HepG2 (cell line): Measurements from ENCODE around the gene LACTBL1. TPM values are rescaled to one million over a fixed set of nuclear protein-coding genes. Genes with fewer than 3 reads are reported as not detected.

Source experiments
- ATAC-seq: fragments of 200-7000 bp; cut with Tn5 transposase; 3 replicates; pipeline ENCODE4 v1.9.1; 2020; ENCODE audit warnings: mild to moderate bottlenecking, moderate library complexity
- BruUV-seq: library from RNA; stranded (reverse); fragments of 400-500 nt; replicated peaks from 2 replicates; lab custom pipeline; 2021; lab: Mats Ljungman, UMichigan
- CTCF ChIA-PET: fragments of 300-600 bp; formaldehyde crosslinking; extraction: SDS; loops from one replicate; lab custom pipeline; 2021; ENCODE audit warnings: low total read pairs, inconsistent platforms, low intra/inter-chr PET ratio; lab: Yijun Ruan, JAX
- POLR2A ChIA-PET: fragments of 350-600 bp; sonication (Branson Sonifier 250); formaldehyde crosslinking; loops from one replicate; lab custom pipeline; 2020; ENCODE audit warnings: antibody characterized with exemption, inconsistent platforms; lab: Yijun Ruan, JAX
- DNase-seq: peaks from one replicate; pipeline ENCODE4 v3.0.0-alpha.2; 2015; ENCODE audit warnings: low spot score
- FAIRE-seq: peaks from 3 replicates; lab custom pipeline; 2011; peaks lifted over from hg19 to GRCh38; lab: Jason Lieb, UNC
- H2AFZ ChIP-seq: one replicate; pipeline ENCODE4 v1.6.1; 2011; ENCODE audit warnings: low read length, inconsistent platforms
- H3K27ac ChIP-seq: fragments of 300-600 bp; 3 replicates; pipeline ENCODE4 v1.8.0; 2011; ENCODE audit warnings: mixed run types, mild to moderate bottlenecking, mixed read lengths, low read length, inconsistent platforms; ENCODE audit not compliant: insufficient read depth; ENCODE audit errors: extremely low read length
- H3K27me3 ChIP-seq, 2 experiments: fragments of 200-600 bp in 1 of 2; 2 replicates in 1 of 2; 3 replicates in 1 of 2; pipeline versions ENCODE4 v1.6.0 to v1.8.0; 2011; ENCODE audit warnings: low read length in 2 of 2, mild to moderate bottlenecking in 2 of 2, moderate library complexity in 2 of 2, inconsistent platforms in 1 of 2; ENCODE audit not compliant: insufficient read depth in 2 of 2, control insufficient read depth in 1 of 2
- H3K36me3 ChIP-seq, 2 experiments: fragments of 200-600 bp in 1 of 2; replicated peaks in 1 of 2; 2 replicates in 1 of 2; 3 replicates in 1 of 2; pipeline versions ENCODE4 v1.5.1 to v1.8.0; 2011; ENCODE audit warnings: low read length in 2 of 2, inconsistent platforms in 1 of 2; ENCODE audit not compliant: insufficient read depth in 2 of 2, control insufficient read depth in 1 of 2
- H3K4me1 ChIP-seq: 2 replicates; pipeline ENCODE4 v1.5.1; 2012; ENCODE audit warnings: low read length, inconsistent platforms; ENCODE audit not compliant: insufficient read depth
- H3K4me2 ChIP-seq: 2 replicates; pipeline ENCODE4 v1.6.0; 2011; ENCODE audit warnings: low read depth, low read length, inconsistent platforms
- H3K4me3 ChIP-seq, 3 experiments: fragments of 200-600 bp in 1 of 3; sonication (generic), shearing (Covaris generic) in 1 of 3; replicated peaks in 1 of 3; 2 replicates each; pipeline ENCODE4 v1.5.1; 2011 to 2016; ENCODE audit warnings: low read length in 3 of 3, inconsistent platforms in 2 of 3, low read depth in 2 of 3, mild to moderate bottlenecking in 2 of 3, control low read depth in 1 of 3, mixed read lengths in 1 of 3; ENCODE audit not compliant: insufficient read depth in 1 of 3
- H3K79me2 ChIP-seq: one replicate; pipeline ENCODE4 v1.6.1; 2011; ENCODE audit warnings: low read length, inconsistent platforms; ENCODE audit not compliant: insufficient read depth
- H3K9ac ChIP-seq: 2 replicates; pipeline ENCODE4 v1.6.0; 2011; ENCODE audit warnings: mild to moderate bottlenecking, low read depth, low read length, inconsistent platforms; ENCODE audit not compliant: insufficient read depth
- H3K9me3 ChIP-seq: 2 replicates; pipeline ENCODE4 v1.5.1; 2012; ENCODE audit warnings: mild to moderate bottlenecking, low read length
- H4K20me1 ChIP-seq: 2 replicates; pipeline ENCODE4 v1.6.0; 2011; ENCODE audit warnings: inconsistent platforms, mild to moderate bottlenecking, low read length, moderate library complexity; ENCODE audit not compliant: insufficient read depth
- BRD4 ChIP-seq: sonication (generic); formaldehyde crosslinking; IDR thresholded peaks from 2 replicates; pipeline ENCODE4 v1.4.0; 2020; ENCODE audit warnings: missing genetic modification reagents
- IRF9 ChIP-seq: sonication (generic); formaldehyde crosslinking; IDR thresholded peaks from 2 replicates; pipeline ENCODE4 v1.8.0; 2022; ENCODE audit warnings: missing genetic modification reagents, mild to moderate bottlenecking, borderline replicate concordance
- KLF16 ChIP-seq, 2 experiments: sonication (generic) in 1 of 2; formaldehyde crosslinking in 1 of 2; IDR thresholded peaks; 2 replicates each; pipeline versions ENCODE4 v1.6.1 to v1.8.0; 2016 to 2023; ENCODE audit warnings: missing genetic modification reagents in 2 of 2, missing compliant biosample characterization in 1 of 2
- NFIB ChIP-seq: sonication (generic); formaldehyde crosslinking; IDR thresholded peaks from 2 replicates; pipeline ENCODE4 v1.9.0; 2021; ENCODE audit warnings: missing genetic modification reagents, mild to moderate bottlenecking, borderline replicate concordance
- RBFOX2 ChIP-seq: fragments of 200-400 bp; formaldehyde crosslinking; IDR thresholded peaks from 2 replicates; pipeline ENCODE4 v1.6.1; 2017; ENCODE audit warnings: low read depth, mild to moderate bottlenecking, low read length
- SP140L ChIP-seq: sonication (generic); formaldehyde crosslinking; IDR thresholded peaks from 2 replicates; pipeline ENCODE4 v1.4.0; 2020; ENCODE audit warnings: missing genetic modification reagents, borderline replicate concordance
- TBP ChIP-seq: sonication (generic); formaldehyde crosslinking; IDR thresholded peaks from 2 replicates; pipeline ENCODE4 v1.5.0; 2020; ENCODE audit warnings: missing genetic modification reagents
- TCF7L2 ChIP-seq: IDR thresholded peaks from 2 replicates; pipeline ENCODE4 v1.6.1; 2011; ENCODE audit warnings: mild to moderate bottlenecking, low read depth, low read length, moderate library complexity
- THAP9 ChIP-seq: sonication (generic); formaldehyde crosslinking; IDR thresholded peaks from 2 replicates; pipeline ENCODE4; 2020; ENCODE audit warnings: missing genetic modification reagents, mild to moderate bottlenecking, borderline replicate concordance
- ZBTB1 ChIP-seq: sonication (generic); formaldehyde crosslinking; IDR thresholded peaks from 2 replicates; pipeline ENCODE4 v1.4.0; 2020; ENCODE audit warnings: missing genetic modification reagents, borderline replicate concordance
- ZNF451 ChIP-seq: sonication (generic); formaldehyde crosslinking; IDR thresholded peaks from 2 replicates; pipeline ENCODE4 v1.5.0; 2020; ENCODE audit warnings: mild to moderate bottlenecking, missing genetic modification reagents
- ZNF552 ChIP-seq: sonication (generic); formaldehyde crosslinking; IDR thresholded peaks from 2 replicates; pipeline ENCODE4 v1.9.0; 2022; ENCODE audit warnings: missing genetic modification reagents, mild to moderate bottlenecking, borderline replicate concordance
- ZNF781 ChIP-seq: sonication (generic); formaldehyde crosslinking; IDR thresholded peaks from 2 replicates; pipeline ENCODE4 v1.5.1; 2020; ENCODE audit warnings: borderline replicate concordance, mild to moderate bottlenecking, missing genetic modification reagents; ENCODE audit errors: not compliant biosample characterization
- WGBS: methylation state at CpG from one replicate; pipeline ENCODE4 v1.1.6; 2017; ENCODE audit warnings: low lambda C conversion rate; 5-methylcytosine and 5-hydroxymethylcytosine counted together
- in situ Hi-C: cut with HindIII; loops from 2 replicates; pipeline ENCODE4 v1.10.0; 2017; ENCODE audit warnings: low pct_unique_long_range_greater_than_20kb; ENCODE audit not compliant: extremely low pct_ligation_motif_present
- intact Hi-C: fragments of 100-400 bp; cut with micrococcal nuclease; formaldehyde crosslinking; loops from one replicate; pipeline ENCODE4 v1.10.0; 2022; ENCODE audit not compliant: unreplicated experiment
- polyA plus RNA-seq, 8 experiments: library from polyadenylated mRNA; depleted of rRNA in 3 of 8; stranded (reverse) in 7 of 8; unstranded in 1 of 8; fragments of >200 nt; fragmentation: Illumina TruSeq in 4 of 8; extraction: Trizol in 4 of 8; gene quantifications; 2 replicates each; pipeline versions ENCODE4 v1.2.1 to v1.2.3, GENCODE V29; 2011 to 2016; ENCODE audit warnings: low read depth in 4 of 8, missing spikeins in 1 of 8, mixed read lengths in 1 of 8; ENCODE audit not compliant: insufficient read depth in 1 of 8
- total RNA-seq, 5 experiments: library from RNA; depleted of rRNA; stranded (reverse); fragments of >200 nt; fragmentation: Illumina TruSeq; extraction: Trizol; gene quantifications; 2 replicates each; pipeline ENCODE4 v1.2.3, GENCODE V29; 2016; ENCODE audit warnings: low read depth in 1 of 5
- TF ChIP-seq, protein P1 (sequence below): sonication (generic); formaldehyde crosslinking; IDR thresholded peaks from 2 replicates; pipeline ENCODE4 v1.8.1; 2023; ENCODE audit warnings: missing genetic modification reagents, mild to moderate bottlenecking, borderline replicate concordance
- TF ChIP-seq, protein P2 (sequence below): sonication (generic); formaldehyde crosslinking; IDR thresholded peaks from 2 replicates; pipeline ENCODE4 v1.5.1; 2020; ENCODE audit warnings: missing genetic modification reagents, mild to moderate bottlenecking, borderline replicate concordance

LACTBL1 gene
- total and polyA plus RNA-seq, 2 of the 13 experiments (the other 11 are each of a cell fraction or from before 2014, with no cell fraction given) = 0.12 to 1.3 TPM

- ChIA-PET CTCF (no interaction called here), POLR2A (no interaction called here)
- no peak for ATAC-seq
- TF ChIP-seq THAP9 (CRISPR knock-in tag) = no peak
- TF ChIP-seq KLF16 (CRISPR knock-in tag; IDR thresholded peaks at IDR 0.05) = no peak
- TF ChIP-seq, protein P1, sequence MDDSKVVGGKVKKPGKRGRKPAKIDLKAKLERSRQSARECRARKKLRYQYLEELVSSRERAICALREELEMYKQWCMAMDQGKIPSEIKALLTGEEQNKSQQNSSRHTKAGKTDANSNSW = no peak
- TF ChIP-seq ZNF781 (CRISPR knock-in tag) = no peak
- TF ChIP-seq, protein P2, sequence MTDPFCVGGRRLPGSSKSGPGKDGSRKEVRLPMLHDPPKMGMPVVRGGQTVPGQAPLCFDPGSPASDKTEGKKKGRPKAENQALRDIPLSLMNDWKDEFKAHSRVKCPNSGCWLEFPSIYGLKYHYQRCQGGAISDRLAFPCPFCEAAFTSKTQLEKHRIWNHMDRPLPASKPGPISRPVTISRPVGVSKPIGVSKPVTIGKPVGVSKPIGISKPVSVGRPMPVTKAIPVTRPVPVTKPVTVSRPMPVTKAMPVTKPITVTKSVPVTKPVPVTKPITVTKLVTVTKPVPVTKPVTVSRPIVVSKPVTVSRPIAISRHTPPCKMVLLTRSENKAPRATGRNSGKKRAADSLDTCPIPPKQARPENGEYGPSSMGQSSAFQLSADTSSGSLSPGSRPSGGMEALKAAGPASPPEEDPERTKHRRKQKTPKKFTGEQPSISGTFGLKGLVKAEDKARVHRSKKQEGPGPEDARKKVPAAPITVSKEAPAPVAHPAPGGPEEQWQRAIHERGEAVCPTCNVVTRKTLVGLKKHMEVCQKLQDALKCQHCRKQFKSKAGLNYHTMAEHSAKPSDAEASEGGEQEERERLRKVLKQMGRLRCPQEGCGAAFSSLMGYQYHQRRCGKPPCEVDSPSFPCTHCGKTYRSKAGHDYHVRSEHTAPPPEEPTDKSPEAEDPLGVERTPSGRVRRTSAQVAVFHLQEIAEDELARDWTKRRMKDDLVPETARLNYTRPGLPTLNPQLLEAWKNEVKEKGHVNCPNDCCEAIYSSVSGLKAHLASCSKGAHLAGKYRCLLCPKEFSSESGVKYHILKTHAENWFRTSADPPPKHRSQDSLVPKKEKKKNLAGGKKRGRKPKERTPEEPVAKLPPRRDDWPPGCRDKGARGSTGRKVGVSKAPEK (CRISPR knock-in tag) = no peak
- TF ChIP-seq TBP (CRISPR knock-in tag) = no peak
- no peak for TF ChIP-seq ZNF552 (CRISPR knock-in tag)
- no peak for TF ChIP-seq IRF9
- no peak for TF ChIP-seq BRD4 (CRISPR knock-in tag)
- no peak for TF ChIP-seq RBFOX2
- no peak for TF ChIP-seq ZBTB1 (CRISPR knock-in tag)
- no peak for TF ChIP-seq SP140L (CRISPR knock-in tag)
- TF ChIP-seq ZNF451 = no peak
- no peak for TF ChIP-seq TCF7L2
- no peak for TF ChIP-seq NFIB
Observed at GRCh38 chr1:22919341-22920025, 53.2 kb downstream of the LACTBL1 start.

More at GRCh38 chr1:22919341-22920025, 53.2 kb downstream of the LACTBL1 start:
- H3K9me3 ChIP-seq = no peaks in the 10 kb centered on the region
- intact Hi-C loops = no loop called here
- H3K9ac ChIP-seq = no peak overlapping the region
- BruUV-seq = no TSS peak
- DNase-seq (no peak), FAIRE-seq (no peak)
- H3K4me2 ChIP-seq = no peak overlapping the region
- no peaks in the 10 kb centered on the region for H3K36me3 ChIP-seq
- H3K79me2 ChIP-seq = no peaks in the 10 kb centered on the region
- H3K4me1 ChIP-seq = no peaks in the 10 kb centered on the region
- in situ Hi-C loops = no loop called here
- no peak overlapping the region for H2AFZ ChIP-seq
- H3K27me3 ChIP-seq = peaks cover 2 to 21% of the 10 kb centered on the region in 2 experiments; a peak in 1 of 5 replicates
- no peaks in the 10 kb centered on the region for H4K20me1 ChIP-seq
- WGBS = 5% methylated on average over 6 of the region's 8 CpGs
- H3K4me3 ChIP-seq = no peak overlapping the region
- no peak overlapping the region for H3K27ac ChIP-seq
